ENCODE measurements around the gene PKD2. TPM values are rescaled to one million over a fixed set of nuclear protein-coding genes. Genes with fewer than 3 reads are reported as not detected.

PKD2 gene
- polyA plus RNA-seq, 1 donor = 31.2 TPM

DNA sequence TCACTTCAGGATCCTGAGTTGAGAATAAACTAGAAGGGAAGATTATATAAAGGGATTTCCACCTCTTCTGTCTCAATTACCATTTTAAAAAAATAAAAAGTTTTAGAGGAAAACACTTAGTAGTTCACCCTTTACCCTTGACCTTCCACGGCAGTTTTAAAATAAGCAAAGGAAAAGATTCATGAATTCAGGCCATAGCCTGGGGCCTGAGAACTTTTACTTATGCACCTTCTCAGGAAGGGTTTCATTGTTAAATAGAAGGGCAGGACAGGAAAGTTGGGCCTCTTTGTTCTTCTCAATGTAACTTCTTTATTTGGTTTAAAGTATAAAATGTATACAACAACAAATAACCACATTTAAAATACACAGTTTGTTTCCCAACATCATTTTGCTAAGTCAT is 54.9 kb downstream of the PKD2 start:
- peaks cover 34% of the 10 kb centered on the region for H3K4me1 ChIP-seq (ENCODE audit: control insufficient read depth, insufficient read depth, low read length)
- peaks cover 12% of the 10 kb centered on the region for H3K36me3 ChIP-seq (ENCODE audit: control insufficient read depth, insufficient read depth, low read length)

GRCh38 chr4:88062843-88063242 is 55.4 kb downstream of the PKD2 start:
- H3K27ac ChIP-seq (ENCODE audit: low read length) = peak overlapping the region; percentile 30
- no CpG with 5 or more reads among the region's 1 CpG for WGBS (ENCODE audit: insufficient coverage, low lambda C conversion rate)
- peak; percentile 64 to 83 for DNase-seq
- peaks cover 17% of the 10 kb centered on the region for H3K36me3 ChIP-seq (ENCODE audit: control insufficient read depth, insufficient read depth, low read length)
- no peak overlapping the region for H3K4me3 ChIP-seq (ENCODE audit: low read length)
- H3K9me3 ChIP-seq (ENCODE audit: control insufficient read depth, low read depth, low read length) = no peaks in the 10 kb centered on the region
- peaks cover 34% of the 10 kb centered on the region for H3K4me1 ChIP-seq (ENCODE audit: control insufficient read depth, insufficient read depth, low read length)
- H3K27me3 ChIP-seq (ENCODE audit: control insufficient read depth, insufficient read depth, low read length) = no peaks in the 10 kb centered on the region

More for the DNA sequence above, 54.9 kb downstream of the PKD2 start:
- Histone ChIP-seq H3K27ac (ENCODE audit: low read length) (peak overlapping the region; percentile 30), H3K27me3 (ENCODE audit: control insufficient read depth, insufficient read depth, low read length) (no peaks in the 10 kb centered on the region), H3K4me3 (ENCODE audit: low read length) (no peak overlapping the region), H3K9me3 (ENCODE audit: control insufficient read depth, low read depth, low read length) (no peaks in the 10 kb centered on the region)
- DNase-seq = no peak
- no CpG with 5 or more reads among the region's 1 CpG for WGBS (ENCODE audit: insufficient coverage, low lambda C conversion rate)

DNA sequence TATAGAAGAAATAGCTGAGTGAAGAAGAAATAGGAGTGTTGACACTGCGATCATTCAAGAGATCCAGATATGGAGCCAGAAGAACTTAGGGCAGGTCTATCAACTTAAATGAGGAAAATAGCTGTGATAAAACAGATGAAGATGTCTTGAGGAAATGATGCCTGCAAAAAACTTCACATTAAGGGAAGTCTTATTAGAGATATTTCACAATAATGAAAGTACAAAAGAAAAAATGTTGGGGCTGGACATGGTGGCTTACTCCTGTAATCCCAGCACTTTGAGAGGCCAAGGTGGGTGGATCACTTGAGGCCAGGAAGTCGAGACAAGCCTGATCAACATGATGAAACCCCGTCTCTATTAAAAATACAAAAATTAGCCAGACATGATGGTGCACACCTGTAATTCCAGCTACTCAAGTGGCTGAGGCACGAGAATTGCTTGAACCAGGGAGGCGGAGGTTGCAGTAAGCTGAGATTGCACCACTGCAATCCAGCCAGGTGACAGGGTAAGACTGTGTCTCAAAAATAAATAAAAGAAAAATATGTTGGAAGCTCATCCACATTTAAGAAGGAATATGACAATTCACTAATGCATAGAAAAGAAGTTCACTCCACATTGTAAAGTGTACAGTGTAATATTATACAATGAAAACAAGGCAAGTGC is 56.3 kb downstream of the PKD2 start:
- Histone ChIP-seq H3K27me3 (ENCODE audit: control insufficient read depth, insufficient read depth, low read length) (no peaks in the 10 kb centered on the region), H3K36me3 (ENCODE audit: control insufficient read depth, insufficient read depth, low read length) (peaks cover 25% of the 10 kb centered on the region), H3K4me3 (ENCODE audit: low read length) (no peak overlapping the region), H3K4me1 (ENCODE audit: control insufficient read depth, insufficient read depth, low read length) (peaks cover 34% of the 10 kb centered on the region), H3K27ac (ENCODE audit: low read length) (peak overlapping the region; percentile 45), H3K9me3 (ENCODE audit: control insufficient read depth, low read depth, low read length) (no peaks in the 10 kb centered on the region)
- 100% methylated on average over 1 of the region's 5 CpGs for WGBS (ENCODE audit: insufficient coverage, low lambda C conversion rate)
- no peak for DNase-seq

DNA sequence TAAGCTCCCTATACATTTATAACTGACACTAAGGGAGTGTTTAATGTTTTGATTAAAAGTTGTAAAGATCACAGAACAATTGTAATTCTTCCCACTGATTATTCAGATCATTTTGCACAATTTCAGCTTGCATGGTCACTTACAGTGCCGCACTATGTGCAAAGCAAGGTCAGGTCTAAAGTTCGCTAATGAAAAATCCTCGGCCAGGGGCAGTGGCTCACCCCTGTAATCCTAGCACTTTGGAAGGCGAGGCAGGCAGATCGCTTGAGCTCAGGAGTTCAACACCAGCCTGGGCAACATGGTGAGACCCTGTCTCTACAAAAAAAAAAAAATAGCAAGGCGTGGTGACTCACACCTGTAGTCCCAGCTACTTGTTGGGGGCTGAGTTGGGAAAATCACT is 57.0 kb downstream of the PKD2 start:
- WGBS (ENCODE audit: insufficient coverage, low lambda C conversion rate) = no CpG with 5 or more reads among the region's 6 CpGs
- Histone ChIP-seq H3K36me3 (ENCODE audit: control insufficient read depth, insufficient read depth, low read length) (peaks cover 25% of the 10 kb centered on the region), H3K27me3 (ENCODE audit: control insufficient read depth, insufficient read depth, low read length) (no peaks in the 10 kb centered on the region), H3K9me3 (ENCODE audit: control insufficient read depth, low read depth, low read length) (peaks cover 2% of the 10 kb centered on the region), H3K4me1 (ENCODE audit: control insufficient read depth, insufficient read depth, low read length) (peaks cover 28% of the 10 kb centered on the region), H3K4me3 (ENCODE audit: low read length) (no peak overlapping the region), H3K27ac (ENCODE audit: low read length) (peak overlapping the region; percentile 45)
- peak in 1 of 2 donors; percentile 24 for DNase-seq

DNA sequence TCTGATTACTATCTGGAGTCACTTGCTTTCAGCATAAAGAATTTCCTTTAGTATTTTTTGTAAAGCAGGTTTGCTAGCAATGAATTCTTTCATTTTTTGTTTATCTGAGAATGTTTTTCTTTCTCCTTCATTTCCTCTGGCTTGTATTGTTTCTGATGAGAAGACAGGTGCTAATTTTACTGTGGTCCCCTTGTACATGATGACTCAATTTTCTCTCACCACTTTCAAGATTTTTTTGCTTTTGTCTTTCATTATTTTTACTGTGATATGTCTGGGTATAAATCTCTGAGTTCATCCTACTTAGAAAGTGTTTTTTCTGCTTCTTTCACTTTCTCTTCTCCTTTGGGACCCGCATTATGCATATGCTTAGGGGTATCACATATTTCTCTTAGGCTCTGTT is 62.6 kb downstream of the PKD2 start:
- peaks cover 6% of the 10 kb centered on the region for H3K4me1 ChIP-seq (ENCODE audit: control insufficient read depth, insufficient read depth, low read length)
- H3K9me3 ChIP-seq (ENCODE audit: control insufficient read depth, low read depth, low read length) = peaks cover 12% of the 10 kb centered on the region
- H3K27me3 ChIP-seq (ENCODE audit: control insufficient read depth, insufficient read depth, low read length) = no peaks in the 10 kb centered on the region
- no peak overlapping the region for H3K27ac ChIP-seq (ENCODE audit: low read length)
- no peak overlapping the region for H3K4me3 ChIP-seq (ENCODE audit: low read length)
- 100% methylated on average over 1 of the region's 1 CpG for WGBS (ENCODE audit: insufficient coverage, low lambda C conversion rate)
- no peak for DNase-seq
- H3K36me3 ChIP-seq (ENCODE audit: control insufficient read depth, insufficient read depth, low read length) = peaks cover 53% of the 10 kb centered on the region

DNA sequence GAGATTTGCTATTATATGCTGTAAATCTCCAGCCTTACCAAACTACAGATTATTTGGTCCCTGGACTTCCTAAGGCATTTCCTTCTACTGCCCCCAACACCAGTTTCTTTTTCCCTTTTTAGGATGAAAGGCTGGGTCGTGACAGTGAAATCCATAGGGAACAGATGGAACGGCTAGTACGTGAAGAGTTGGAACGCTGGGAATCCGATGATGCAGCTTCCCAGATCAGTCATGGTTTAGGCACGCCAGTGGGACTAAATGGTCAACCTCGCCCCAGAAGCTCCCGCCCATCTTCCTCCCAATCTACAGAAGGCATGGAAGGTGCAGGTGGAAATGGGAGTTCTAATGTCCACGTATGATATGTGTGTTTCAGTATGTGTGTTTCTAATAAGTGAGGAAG is 67.9 kb downstream of the PKD2 start:
- no peak for DNase-seq
- Histone ChIP-seq H3K27ac (ENCODE audit: low read length) (no peak overlapping the region), H3K27me3 (ENCODE audit: control insufficient read depth, insufficient read depth, low read length) (no peaks in the 10 kb centered on the region), H3K9me3 (ENCODE audit: control insufficient read depth, low read depth, low read length) (peaks cover 10% of the 10 kb centered on the region), H3K4me3 (ENCODE audit: low read length) (no peak overlapping the region), H3K4me1 (ENCODE audit: control insufficient read depth, insufficient read depth, low read length) (no peaks in the 10 kb centered on the region), H3K36me3 (ENCODE audit: control insufficient read depth, insufficient read depth, low read length) (peaks cover 38% of the 10 kb centered on the region)
- WGBS (ENCODE audit: insufficient coverage, low lambda C conversion rate) = no CpG with 5 or more reads among the region's 9 CpGs

DNA sequence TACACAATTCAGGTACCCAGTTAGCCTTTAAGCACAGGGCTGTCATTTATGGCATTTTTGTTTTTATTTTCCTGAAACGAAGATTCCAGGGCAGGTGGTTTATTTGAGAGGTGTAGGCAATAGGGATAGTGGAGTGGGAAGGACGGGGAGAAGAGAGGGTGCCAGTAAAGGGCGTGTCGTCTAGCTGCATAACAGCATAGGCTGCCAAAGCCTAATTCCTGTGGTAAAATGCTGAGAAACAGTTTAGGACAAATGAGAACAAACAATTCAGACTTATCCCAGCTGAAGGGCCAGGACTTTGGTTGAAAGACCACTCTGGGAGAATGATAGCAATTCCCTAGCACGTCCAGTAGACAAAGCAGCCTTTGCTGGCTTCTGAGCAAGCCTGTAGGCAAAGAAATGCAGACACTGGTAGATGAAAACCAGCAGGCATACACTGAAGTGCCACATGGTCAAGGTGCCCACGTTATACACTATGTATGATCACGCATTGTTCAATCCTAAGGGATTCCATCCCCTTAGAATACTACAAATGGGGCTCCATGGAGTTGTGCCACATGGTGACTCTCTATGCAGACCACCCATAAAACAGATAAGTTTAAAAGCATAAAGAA is 70.6 kb downstream of the PKD2 start:
- peaks cover 17% of the 10 kb centered on the region for H3K36me3 ChIP-seq (ENCODE audit: control insufficient read depth, insufficient read depth, low read length)
- H3K27me3 ChIP-seq (ENCODE audit: control insufficient read depth, insufficient read depth, low read length) = no peaks in the 10 kb centered on the region
- no peaks in the 10 kb centered on the region for H3K9me3 ChIP-seq (ENCODE audit: control insufficient read depth, low read depth, low read length)
- WGBS (ENCODE audit: insufficient coverage, low lambda C conversion rate) = 90% methylated on average over 3 of the region's 7 CpGs
- DNase-seq = no peak
- H3K27ac ChIP-seq (ENCODE audit: low read length) = no peak overlapping the region
- no peak overlapping the region for H3K4me3 ChIP-seq (ENCODE audit: low read length)
- H3K4me1 ChIP-seq (ENCODE audit: control insufficient read depth, insufficient read depth, low read length) = no peaks in the 10 kb centered on the region

DNA sequence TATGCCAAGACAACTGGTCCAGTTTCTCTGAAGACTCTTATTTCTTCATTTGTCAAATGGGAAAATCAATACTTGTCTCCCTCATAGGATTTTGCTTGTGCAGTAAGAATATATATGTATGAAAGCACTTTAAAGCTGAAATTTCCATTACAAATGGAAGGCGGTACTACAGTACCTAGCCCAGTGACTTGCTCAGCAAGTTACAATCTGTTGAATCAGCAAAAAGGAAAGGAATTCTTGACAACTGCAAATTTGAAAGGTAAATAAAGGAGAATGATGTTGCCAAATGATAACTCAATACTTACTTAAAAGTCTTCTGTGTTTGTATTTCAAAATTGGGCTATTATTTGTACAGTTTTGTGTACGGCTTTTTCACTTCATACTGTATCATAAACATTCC is 71.1 kb downstream of the PKD2 start:
- no peak overlapping the region for H3K27ac ChIP-seq (ENCODE audit: low read length)
- H3K27me3 ChIP-seq (ENCODE audit: control insufficient read depth, insufficient read depth, low read length) = no peaks in the 10 kb centered on the region
- H3K4me1 ChIP-seq (ENCODE audit: control insufficient read depth, insufficient read depth, low read length) = no peaks in the 10 kb centered on the region
- WGBS (ENCODE audit: insufficient coverage, low lambda C conversion rate) = 88% methylated on average over 2 of the region's 2 CpGs
- no peak overlapping the region for H3K4me3 ChIP-seq (ENCODE audit: low read length)
- no peaks in the 10 kb centered on the region for H3K9me3 ChIP-seq (ENCODE audit: control insufficient read depth, low read depth, low read length)
- DNase-seq = no peak
- H3K36me3 ChIP-seq (ENCODE audit: control insufficient read depth, insufficient read depth, low read length) = peaks cover 17% of the 10 kb centered on the region

GRCh38 chr4:88080626-88081025 is 73.2 kb downstream of the PKD2 start:
- DNase-seq = no peak
- H3K27ac ChIP-seq (ENCODE audit: low read length) = no peak overlapping the region
- no peak overlapping the region for H3K4me3 ChIP-seq (ENCODE audit: low read length)
- no peaks in the 10 kb centered on the region for H3K4me1 ChIP-seq (ENCODE audit: control insufficient read depth, insufficient read depth, low read length)
- no peaks in the 10 kb centered on the region for H3K9me3 ChIP-seq (ENCODE audit: control insufficient read depth, low read depth, low read length)
- WGBS (ENCODE audit: insufficient coverage, low lambda C conversion rate) = no CpG with 5 or more reads among the region's 1 CpG
- peaks cover 2% of the 10 kb centered on the region for H3K36me3 ChIP-seq (ENCODE audit: control insufficient read depth, insufficient read depth, low read length)
- no peaks in the 10 kb centered on the region for H3K27me3 ChIP-seq (ENCODE audit: control insufficient read depth, insufficient read depth, low read length)

GRCh38 chr4:88087004-88087403 is 79.6 kb downstream of the PKD2 start:
- no CpG with 5 or more reads among the region's 1 CpG for WGBS (ENCODE audit: insufficient coverage, low lambda C conversion rate)
- H3K9me3 ChIP-seq (ENCODE audit: control insufficient read depth, low read depth, low read length) = no peaks in the 10 kb centered on the region
- no peak overlapping the region for H3K27ac ChIP-seq (ENCODE audit: low read length)
- H3K27me3 ChIP-seq (ENCODE audit: control insufficient read depth, insufficient read depth, low read length) = no peaks in the 10 kb centered on the region
- DNase-seq = no peak
- no peaks in the 10 kb centered on the region for H3K36me3 ChIP-seq (ENCODE audit: control insufficient read depth, insufficient read depth, low read length)
- H3K4me1 ChIP-seq (ENCODE audit: control insufficient read depth, insufficient read depth, low read length) = no peaks in the 10 kb centered on the region
- H3K4me3 ChIP-seq (ENCODE audit: low read length) = no peak overlapping the region

DNA sequence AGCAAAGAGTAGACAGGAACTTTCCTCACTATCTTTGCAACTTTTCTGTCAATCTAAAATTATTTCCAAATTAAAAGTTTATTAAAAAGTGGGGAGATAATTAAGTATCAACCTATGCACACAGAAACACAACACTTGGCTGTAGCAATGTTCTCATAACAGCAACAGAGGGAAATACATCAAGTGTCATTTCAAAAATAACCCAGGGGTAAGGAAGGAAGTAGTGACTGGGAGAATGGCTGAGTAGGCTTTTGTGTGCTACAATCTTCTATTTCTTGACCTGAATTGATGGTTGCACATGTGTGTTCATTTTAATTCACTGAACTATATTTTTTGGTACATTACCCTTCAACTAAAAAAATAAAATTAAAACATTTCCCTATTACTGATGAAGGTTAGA is 83.5 kb downstream of the PKD2 start:
- Histone ChIP-seq H3K27ac (ENCODE audit: low read length) (no peak overlapping the region), H3K4me3 (ENCODE audit: low read length) (no peak overlapping the region), H3K4me1 (ENCODE audit: control insufficient read depth, insufficient read depth, low read length) (no peaks in the 10 kb centered on the region), H3K9me3 (ENCODE audit: control insufficient read depth, low read depth, low read length) (no peaks in the 10 kb centered on the region), H3K27me3 (ENCODE audit: control insufficient read depth, insufficient read depth, low read length) (no peaks in the 10 kb centered on the region), H3K36me3 (ENCODE audit: control insufficient read depth, insufficient read depth, low read length) (no peaks in the 10 kb centered on the region)
- no peak for DNase-seq
